H9 (cell line): ENCODE results near the gene CAPN8. TPM values are rescaled to one million over a fixed set of nuclear protein-coding genes. Genes with fewer than 3 reads are reported as not detected.

Experiments
- DNase-seq: peaks from one replicate; pipeline ENCODE4 v3.0.0-alpha.2; 2017
- H2AFZ ChIP-seq: one replicate; pipeline ENCODE4 v1.6.1; 2013; ENCODE audit warnings: mild to moderate bottlenecking, low read length, control low read depth, moderate library complexity
- H2AK5ac ChIP-seq: 2 replicates; pipeline ENCODE4 v1.6.1; 2013; ENCODE audit warnings: low read length, control low read depth, mixed read lengths; ENCODE audit not compliant: insufficient read length
- H2BK120ac ChIP-seq: one replicate; pipeline ENCODE4 v1.6.1; 2013; ENCODE audit warnings: low read depth, mild to moderate bottlenecking, low read length, control low read depth, inconsistent platforms; ENCODE audit not compliant: poor library complexity, severe bottlenecking
- H2BK12ac ChIP-seq: 2 replicates; pipeline ENCODE4 v1.6.1; 2013; ENCODE audit warnings: low read length, control low read depth, mixed read lengths, low read depth; ENCODE audit not compliant: insufficient read length
- H2BK15ac ChIP-seq: 2 replicates; pipeline ENCODE4 v1.6.1; 2013; ENCODE audit warnings: low read depth, low read length, control low read depth
- H2BK20ac ChIP-seq: one replicate; pipeline ENCODE4 v1.6.1; 2013; ENCODE audit warnings: low read depth, mild to moderate bottlenecking, low read length, control low read depth, inconsistent platforms; ENCODE audit not compliant: poor library complexity, severe bottlenecking
- H2BK5ac ChIP-seq: 2 replicates; pipeline ENCODE4 v1.6.1; 2013; ENCODE audit warnings: low read length, control low read depth, mixed read lengths; ENCODE audit not compliant: insufficient read length
- H3K14ac ChIP-seq: 2 replicates; pipeline ENCODE4 v1.6.1; 2013; ENCODE audit warnings: low read length, control low read depth; ENCODE audit not compliant: insufficient read depth
- H3K18ac ChIP-seq: 2 replicates; pipeline ENCODE4 v1.6.1; 2013; ENCODE audit warnings: low read depth, mild to moderate bottlenecking, mixed read lengths, low read length, control low read depth; ENCODE audit not compliant: insufficient read length
- H3K23ac ChIP-seq: 2 replicates; pipeline ENCODE4 v1.6.1; 2013; ENCODE audit warnings: low read length, control low read depth, mixed read lengths, low read depth; ENCODE audit not compliant: insufficient read length
- H3K23me2 ChIP-seq: 2 replicates; pipeline ENCODE4 v1.6.1; 2013; ENCODE audit warnings: low read depth, mild to moderate bottlenecking, mixed read lengths, low read length, control low read depth; ENCODE audit not compliant: insufficient read length, poor library complexity, severe bottlenecking
- H3K27ac ChIP-seq: 2 replicates; pipeline ENCODE4 v1.5.1; 2013; ENCODE audit warnings: low read length, control low read depth, mixed read lengths, low read depth; ENCODE audit not compliant: insufficient read length
- H3K27me3 ChIP-seq: 2 replicates; pipeline ENCODE4 v1.6.1; 2013; ENCODE audit warnings: low read length, control low read depth, inconsistent platforms; ENCODE audit not compliant: insufficient read depth
- H3K4ac ChIP-seq: 2 replicates; pipeline ENCODE4 v1.6.1; 2013; ENCODE audit warnings: low read depth, mild to moderate bottlenecking, control low read depth, inconsistent platforms, low read length, moderate library complexity
- H3K4me1 ChIP-seq: 2 replicates; pipeline ENCODE4 v1.6.1; 2013; ENCODE audit warnings: low read length, control low read depth, inconsistent platforms; ENCODE audit not compliant: insufficient read depth
- H3K4me2 ChIP-seq: 2 replicates; pipeline ENCODE4 v1.6.1; 2013; ENCODE audit warnings: low read length, control low read depth, mixed read lengths; ENCODE audit not compliant: insufficient read length, insufficient read depth
- H3K56ac ChIP-seq: 2 replicates; pipeline ENCODE4 v1.6.1; 2013; ENCODE audit warnings: low read depth, mild to moderate bottlenecking, mixed read lengths, low read length, control low read depth; ENCODE audit not compliant: insufficient read length
- H3K79me1 ChIP-seq: 2 replicates; pipeline ENCODE4 v1.6.1; 2013; ENCODE audit warnings: low read depth, mild to moderate bottlenecking, moderate library complexity, low read length, control low read depth, inconsistent platforms; ENCODE audit not compliant: insufficient read depth, poor library complexity, severe bottlenecking
- H3K79me2 ChIP-seq: 2 replicates; pipeline ENCODE4 v1.6.1; 2013; ENCODE audit warnings: low read length, control low read depth, inconsistent platforms; ENCODE audit not compliant: insufficient read depth
- H3K9ac ChIP-seq: 2 replicates; pipeline ENCODE4 v1.6.1; 2013; ENCODE audit warnings: low read length, control low read depth, mixed read lengths; ENCODE audit not compliant: insufficient read length; ENCODE audit errors: extremely low read depth
- H3K9me3 ChIP-seq: one replicate; pipeline ENCODE4 v1.6.1; 2013; ENCODE audit warnings: low read depth, low read length, inconsistent platforms; ENCODE audit not compliant: control insufficient read depth
- H3T11ph ChIP-seq: one replicate; pipeline ENCODE4 v1.6.1; 2013; ENCODE audit warnings: mild to moderate bottlenecking, low read length, control low read depth, inconsistent platforms
- H4K20me1 ChIP-seq: one replicate; pipeline ENCODE4 v1.6.1; 2013; ENCODE audit not compliant: control insufficient read depth, insufficient read length, insufficient read depth
- H4K5ac ChIP-seq: 2 replicates; pipeline ENCODE4 v1.6.1; 2013; ENCODE audit warnings: low read depth, mild to moderate bottlenecking, mixed read lengths, low read length, control low read depth; ENCODE audit not compliant: insufficient read length
- H4K8ac ChIP-seq: replicated peaks from 2 replicates; pipeline ENCODE4 v1.6.1; 2013; ENCODE audit warnings: low read length, control low read depth, mixed read lengths, low read depth; ENCODE audit not compliant: insufficient read length
- H4K91ac ChIP-seq: 2 replicates; pipeline ENCODE4 v1.6.1; 2013; ENCODE audit warnings: low read depth, mild to moderate bottlenecking, moderate library complexity, mixed read lengths, low read length, control low read depth; ENCODE audit not compliant: insufficient read length
- H3K27ac Mint-ChIP-seq, 3 experiments: 2 replicates in 2 of 3; 3 replicates in 1 of 3; pipeline ENCODE4 v1.8.0; 2020 to 2021; ENCODE audit warnings: mixed read lengths in 3 of 3, mild to moderate bottlenecking in 1 of 3, moderate library complexity in 1 of 3
- H3K27me3 Mint-ChIP-seq: 2 replicates; pipeline ENCODE4 v1.8.0; 2021; ENCODE audit warnings: low read depth, mild to moderate bottlenecking, moderate library complexity, mixed read lengths
- H3K36me3 Mint-ChIP-seq, 3 experiments: 2 replicates in 2 of 3; 3 replicates in 1 of 3; pipeline ENCODE4 v1.8.0; 2020 to 2021; ENCODE audit warnings: low read depth in 3 of 3, mixed read lengths in 3 of 3; ENCODE audit not compliant: insufficient read depth in 1 of 3
- H3K4me1 Mint-ChIP-seq, 2 experiments: 2 replicates each; pipeline ENCODE4 v1.8.0; 2020; ENCODE audit warnings: mixed read lengths in 2 of 2
- H3K4me3 Mint-ChIP-seq, 2 experiments: 2 replicates in 1 of 2; 3 replicates in 1 of 2; pipeline ENCODE4 v1.8.0; 2020 to 2021; ENCODE audit warnings: mild to moderate bottlenecking in 2 of 2, mixed read lengths in 2 of 2, moderate library complexity in 1 of 2
- H3K9me3 Mint-ChIP-seq, 2 experiments: 2 replicates in 1 of 2; 3 replicates in 1 of 2; pipeline ENCODE4 v1.8.0; 2020; ENCODE audit warnings: mild to moderate bottlenecking in 2 of 2, mixed read lengths in 2 of 2, moderate library complexity in 1 of 2
- CTCF ChIP-seq: fragments of 200-600 bp; sonication (generic); conservative IDR thresholded peaks from 3 replicates; pipeline ENCODE4 v1.8.0; 2021; ENCODE audit warnings: antibody characterized with exemption, mild to moderate bottlenecking
- WGBS: extraction: QIAGEN DNeasy Blood & Tissue Kit; methylation state at CpG from one replicate; pipeline ENCODE4 v1.1.7; 2013; ENCODE audit warnings: missing lambda C conversion rate, low lambda C conversion rate, mixed read lengths; ENCODE audit not compliant: insufficient read length; ENCODE audit errors: extremely low coverage; 5-methylcytosine and 5-hydroxymethylcytosine counted together
- total RNA-seq: library from RNA; stranded (reverse); gene quantifications from 2 replicates; pipeline ENCODE4 v1.2.1, GENCODE V29; 2021

Gene CAPN8
- total RNA-seq, 1 experiment from 2014 or later = not detected

GRCh38 chr1:223547316-223548114, 118.0 kb downstream of the CAPN8 start:
- Histone ChIP-seq H4K5ac (no peak overlapping the region), H4K91ac (no peak overlapping the region), H3K56ac (no peak overlapping the region), H3K4me1 (no peaks in the 10 kb centered on the region), H3K79me1 (no peaks in the 10 kb centered on the region), H2BK20ac (no peak overlapping the region), H3K23me2 (no peaks in the 10 kb centered on the region), H3K9ac (no peak overlapping the region), H3K9me3 (no peaks in the 10 kb centered on the region), H3K14ac (no peak overlapping the region), H2AFZ (no peak overlapping the region), H4K8ac (no peak overlapping the region), H4K20me1 (no peaks in the 10 kb centered on the region), H3T11ph (no peak overlapping the region), H3K4me2 (no peak overlapping the region), H3K27ac (no peak overlapping the region), H3K79me2 (no peaks in the 10 kb centered on the region), H2BK5ac (no peak overlapping the region), H3K4ac (no peak overlapping the region), H2AK5ac (no peak overlapping the region), H3K27me3 (no peaks in the 10 kb centered on the region), H3K23ac (no peak overlapping the region), H2BK120ac (no peak overlapping the region), H2BK12ac (no peak overlapping the region), H2BK15ac (no peak overlapping the region), H3K18ac (no peak overlapping the region)
- Mint-ChIP-seq H3K36me3 (no peaks in the 10 kb centered on the region; a peak in 1 of 7 replicates), H3K27me3 (peaks cover 3% of the 10 kb centered on the region), H3K9me3 (no peaks in the 10 kb centered on the region), H3K4me3 (no peak overlapping the region), H3K4me1 (peaks cover 0 to 5% of the 10 kb centered on the region in 2 experiments; a peak in 2 of 4 replicates), H3K27ac (no peak overlapping the region)
- no peak for TF ChIP-seq CTCF
- no peak for DNase-seq
- no CpG with 5 or more reads among the region's 7 CpGs for WGBS
